Measurements from ENCODE around the gene FICD. TPM values are rescaled to one million over a fixed set of nuclear protein-coding genes. Genes with fewer than 3 reads are reported as not detected.

The FICD gene
- total RNA-seq = 4.9 and 5.7 TPM in 2 replicates

GRCh38 chr12:108514973-108515814, at the start of gene FICD:
TSS of gene FICD (plus strand) at chr12:108515277. CDS start at chr12:108516973, 1,696 bp downstream.

GRCh38 chr12:108560752-108561719, 46.0 kb downstream of the FICD start, which contains the start of gene SART3:
TSS of gene SART3 (minus strand) at chr12:108561173. CDS start at chr12:108561154, 19 bp downstream.

GRCh38 chr12:108562348-108563135, 47.5 kb downstream of the FICD start, which contains the start of gene ISCU:
TSS of gene ISCU (plus strand) at chr12:108562596. CDS start at chr12:108562623, 27 bp downstream.

Other genes starting within 250 kb of the FICD start
- 0.09 and 0.43 TPM in 2 replicates for gene CMKLR1, start 176.0 kb upstream of the FICD start, total RNA-seq
- gene SART3, start 45.9 kb downstream of the FICD start, total RNA-seq = 65.3 and 78.9 TPM in 2 replicates
- gene ISCU, start 47.3 kb downstream of the FICD start, total RNA-seq = 78.0 and 80.6 TPM in 2 replicates
- gene TMEM119, start 82.8 kb downstream of the FICD start, total RNA-seq = 0.33 TPM in 1 of 2 replicates, not detected in the other
- gene SELPLG, start 118.6 kb downstream of the FICD start, total RNA-seq = 0.11 and 0.26 TPM in 2 replicates
- 221 and 264 TPM in 2 replicates for gene CORO1C, start 216.2 kb downstream of the FICD start, total RNA-seq

Measured in dermis lymphatic vessel endothelial cell (primary cell).